Right lung (tissue), 5 donors: Measurements from ENCODE around the gene CLSTN2. TPM values are rescaled to one million over a fixed set of nuclear protein-coding genes. Genes with fewer than 3 reads are reported as not detected.

ENCODE experiments used
- DNase-seq, 2 donors: peaks; one replicate each; pipeline ENCODE4 v3.0.0-alpha.2; 2013
- polyA plus RNA-seq, 5 donors: library from polyadenylated mRNA; unstranded; fragments of 120-200 nt; gene quantifications; one replicate each; pipeline versions ENCODE4 v1.2.1 to v1.2.3, GENCODE V29; 2013; ENCODE audit warnings: inconsistent platforms in 1 of 5, low replicate concordance in 1 of 5; ENCODE audit not compliant: insufficient read length in 5 of 5, insufficient read depth in 1 of 5

Gene CLSTN2
- polyA plus RNA-seq, 5 donors: 0.37 to 0.93 (median 0.47) TPM

GRCh38 chr3:140378571-140379340 is 443.8 kb downstream of the CLSTN2 start:
- DNase-seq: no peak

- DNase-seq: no peak
These were observed 449.2 kb downstream of the CLSTN2 start for GRCh38 chr3:140384028-140384771.

- DNase-seq: no peak
These were observed 449.9 kb downstream of the CLSTN2 start for GRCh38 chr3:140384876-140385275.

GRCh38 chr3:140386357-140387100 is 451.5 kb downstream of the CLSTN2 start:
- no peak for DNase-seq

DNA sequence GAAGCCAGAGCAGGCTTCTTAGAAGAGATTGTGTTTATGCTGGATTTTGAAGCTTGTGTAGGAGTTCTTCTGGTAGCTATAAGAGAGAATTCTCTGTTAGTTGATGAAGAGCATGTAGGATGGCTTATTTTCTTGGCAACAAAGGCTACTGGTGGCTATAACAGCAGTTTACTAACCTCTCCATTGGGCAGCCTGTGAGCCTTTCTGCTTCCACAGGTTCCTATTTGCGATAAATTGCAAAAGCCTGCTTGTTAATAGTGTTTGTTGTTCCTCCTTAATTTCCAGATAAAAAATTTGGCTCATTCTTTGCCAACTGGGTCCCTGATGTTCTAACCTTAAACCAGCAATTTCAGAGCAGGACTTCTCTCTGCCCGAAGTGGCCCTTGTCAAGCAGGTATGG is 452.3 kb downstream of the CLSTN2 start:
- no peak for DNase-seq

GRCh38 chr3:140388202-140388922 is 453.4 kb downstream of the CLSTN2 start:
- peak in 1 of 2 donors; percentile 5 for DNase-seq

GRCh38 chr3:140391061-140391460 is 456.1 kb downstream of the CLSTN2 start:
- no peak for DNase-seq

DNA sequence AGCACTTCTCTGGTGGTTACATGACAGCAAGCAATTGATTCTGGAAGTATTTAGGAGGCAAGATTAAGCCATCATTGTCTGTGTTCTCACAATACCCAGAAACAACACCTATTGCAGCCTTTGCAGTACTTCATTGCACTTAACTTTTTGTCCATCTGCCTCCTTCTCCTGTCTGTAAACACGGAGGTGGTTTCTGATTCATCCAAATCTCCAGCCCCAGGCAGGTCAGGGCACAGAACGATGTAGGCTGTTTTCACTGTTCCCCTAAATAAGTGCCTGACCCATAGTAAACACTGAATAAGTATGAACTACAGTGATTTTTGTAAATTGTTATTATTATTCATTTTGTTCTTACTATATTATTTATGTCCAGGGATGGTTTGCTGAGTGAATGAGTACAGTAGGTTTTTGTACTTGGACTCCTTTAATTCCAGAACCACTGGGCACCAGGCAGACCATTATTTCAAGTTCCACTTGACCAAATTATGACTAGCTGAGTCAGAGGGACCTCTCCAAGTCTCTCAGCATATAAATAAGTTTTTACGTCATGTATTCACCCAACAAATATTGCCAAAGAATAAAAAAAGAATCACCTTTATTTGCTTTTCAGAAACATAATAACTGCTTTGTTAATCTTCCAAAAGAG is 459.6 kb downstream of the CLSTN2 start:
- no peak for DNase-seq

GRCh38 chr3:140395134-140396075 is 460.4 kb downstream of the CLSTN2 start:
- DNase-seq: no peak

DNA sequence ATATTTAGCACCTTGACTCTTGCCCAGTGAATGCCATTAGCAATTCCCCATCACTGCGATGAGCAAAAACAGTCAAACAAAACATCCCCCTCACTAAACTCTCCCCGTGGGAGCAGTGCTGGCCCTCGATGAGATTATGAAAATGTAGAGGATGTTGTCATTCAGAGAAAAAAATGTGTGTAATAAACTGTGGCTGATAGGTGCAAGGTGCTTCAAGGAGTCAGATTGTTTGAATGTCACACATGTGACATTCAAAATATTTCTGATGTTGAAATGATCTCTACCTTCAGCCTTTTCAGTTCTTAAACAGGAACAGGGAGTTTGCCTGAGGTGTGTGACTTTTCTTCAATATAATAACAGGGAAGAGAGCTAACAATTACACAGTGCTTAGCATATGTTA is 461.1 kb downstream of the CLSTN2 start:
- DNase-seq: no peak

GRCh38 chr3:140397847-140398246 is 462.9 kb downstream of the CLSTN2 start:
- DNase-seq: no peak

- no peak for DNase-seq
These were observed 463.4 kb downstream of the CLSTN2 start for GRCh38 chr3:140398387-140398786.

- DNase-seq: no peak
These were observed 464.9 kb downstream of the CLSTN2 start for GRCh38 chr3:140399871-140400270.

DNA sequence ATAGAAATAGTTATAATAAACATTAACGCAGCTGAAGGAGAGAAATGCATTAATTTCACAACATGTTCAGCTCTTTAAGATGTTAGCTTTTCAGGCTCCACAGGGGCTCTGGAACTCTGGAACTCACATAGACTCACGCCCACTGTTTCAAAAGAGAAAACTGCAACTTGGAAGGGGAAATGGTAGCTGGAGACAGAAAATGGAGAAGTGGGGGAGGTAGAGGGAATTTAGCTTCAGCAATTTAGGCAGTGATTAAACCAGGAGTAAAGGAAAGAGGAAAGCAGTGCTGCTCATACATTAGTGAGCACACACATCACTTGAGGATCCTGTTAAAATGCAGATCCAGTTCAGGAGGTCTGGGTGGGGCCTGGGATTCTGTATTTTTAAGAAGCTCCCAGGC is 468.1 kb downstream of the CLSTN2 start:
- DNase-seq: no peak

DNA sequence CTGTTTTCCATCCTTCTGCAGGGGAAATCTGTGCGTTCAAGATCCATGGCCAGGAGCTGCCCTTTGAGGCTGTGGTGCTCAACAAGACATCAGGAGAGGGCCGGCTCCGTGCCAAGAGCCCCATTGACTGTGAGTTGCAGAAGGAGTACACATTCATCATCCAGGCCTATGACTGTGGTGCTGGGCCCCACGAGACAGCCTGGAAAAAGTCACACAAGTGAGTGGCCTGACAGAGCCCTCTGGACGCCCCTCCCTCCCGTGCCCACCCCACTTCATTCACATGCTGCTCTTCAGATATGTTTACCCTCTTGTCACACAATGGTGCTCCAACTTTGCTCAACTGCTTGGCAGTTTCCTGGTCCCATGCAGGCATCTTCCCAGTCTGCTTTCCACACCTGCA is 468.6 kb downstream of the CLSTN2 start:
- DNase-seq: peak; percentile 32 to 63

DNA sequence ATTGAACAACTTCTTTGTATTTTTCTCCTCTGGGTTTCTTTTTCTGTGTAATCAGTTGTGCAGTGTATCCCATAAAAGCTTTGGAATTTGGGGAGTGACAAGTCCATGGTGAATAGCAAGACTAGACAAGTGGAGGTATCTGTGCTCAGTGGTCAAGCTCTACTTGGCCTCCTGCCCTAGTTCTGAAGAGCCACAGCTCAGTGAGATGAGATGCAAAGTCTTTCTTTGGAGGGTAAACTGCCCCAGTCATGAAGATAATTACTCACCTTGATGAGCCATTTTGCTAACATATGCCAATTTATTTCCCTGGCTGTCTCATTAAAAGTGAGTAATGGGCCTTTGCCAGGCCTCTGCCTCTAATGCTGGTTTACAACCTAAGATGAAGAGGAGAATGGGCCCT is 471.7 kb downstream of the CLSTN2 start:
- no peak for DNase-seq

- no peak for DNase-seq
These were observed 473.3 kb downstream of the CLSTN2 start for GRCh38 chr3:140408252-140408651.

DNA sequence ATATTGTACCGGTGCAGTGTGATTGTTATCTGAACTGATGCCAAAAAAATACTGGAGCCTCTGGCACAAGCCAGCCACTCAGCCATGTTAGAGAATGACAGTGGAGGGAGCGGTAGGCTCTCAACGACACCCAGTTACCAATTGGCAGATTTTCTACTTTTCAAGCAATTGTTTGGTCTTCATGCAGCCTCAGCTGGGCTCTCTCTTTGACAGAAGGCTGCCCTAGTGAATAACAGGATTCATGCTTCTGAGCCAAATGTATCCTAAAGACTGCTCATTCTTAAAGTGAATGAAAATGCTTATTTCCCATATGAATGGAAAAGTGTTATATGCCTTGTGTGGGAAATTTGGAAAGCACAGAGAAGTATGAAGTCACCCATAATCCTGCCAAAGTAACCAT is 481.7 kb downstream of the CLSTN2 start:
- DNase-seq: no peak

- peak; percentile 14 to 17 for DNase-seq
These were observed 485.8 kb downstream of the CLSTN2 start for GRCh38 chr3:140420621-140421357.
